Breast epithelium (tissue), 4 donors: ENCODE measurements around the gene POLD4. TPM values are rescaled to one million over a fixed set of nuclear protein-coding genes. Genes with fewer than 3 reads are reported as not detected.
"Not testable (repeated sequence)": the region's sequence is repeated elsewhere in the genome, so short reads cannot be mapped to it uniquely, and the experiment has no call there.

Experiments used
- DNase-seq, 2 donors: peaks; one replicate each; pipeline ENCODE4 v3.0.0-alpha.2; 2019; ENCODE audit warnings: low spot score in 2 of 2
- H3K27ac ChIP-seq, 2 donors: fragments of 200-600 bp; sonication (generic) in 1 of 2; one replicate each; pipeline ENCODE4 v1.5.1; 2016 to 2019; ENCODE audit warnings: mild to moderate bottlenecking in 1 of 2
- H3K27me3 ChIP-seq, 2 donors: fragments of 200-600 bp; sonication (generic) in 1 of 2; one replicate each; pipeline versions ENCODE4 v1.5.1 to v1.6.0; 2017 to 2019; ENCODE audit warnings: control low read depth in 1 of 2, mild to moderate bottlenecking in 1 of 2
- H3K36me3 ChIP-seq: fragments of 200-600 bp; one replicate; pipeline ENCODE4 v1.5.1; 2019
- H3K4me1 ChIP-seq, 2 donors: fragments of 200-600 bp; sonication (generic); one replicate each; pipeline ENCODE4 v1.5.1; 2016 to 2019; ENCODE audit warnings: control low read depth in 1 of 2
- H3K4me3 ChIP-seq, 3 donors: fragments of 200-600 bp; sonication (generic); 1 replicate in 2 of 3; 2 replicates in 1 of 3; pipeline ENCODE4 v1.5.1; 2016 to 2019; ENCODE audit warnings: mild to moderate bottlenecking in 3 of 3, moderate library complexity in 2 of 3
- H3K9me3 ChIP-seq, 2 donors: fragments of 200-600 bp; sonication (generic) in 1 of 2; one replicate each; pipeline ENCODE4 v1.5.1; 2016 to 2019; ENCODE audit warnings: control low read depth in 1 of 2
- CTCF ChIP-seq, 3 donors: fragments of 450-650 bp; IDR thresholded peaks; one replicate each; pipeline ENCODE4 v1.5.1; 2016 to 2017; ENCODE audit warnings: antibody characterized with exemption in 3 of 3, mild to moderate bottlenecking in 3 of 3, moderate library complexity in 3 of 3
- POLR2A ChIP-seq: fragments of 450-650 bp; IDR thresholded peaks from one replicate; pipeline ENCODE4 v1.6.1; 2016; ENCODE audit warnings: antibody characterized with exemption, mild to moderate bottlenecking, moderate library complexity
- POLR2AphosphoS5 ChIP-seq, 3 donors: sonication (generic); formaldehyde crosslinking; IDR thresholded peaks; one replicate each; pipeline ENCODE4 v1.6.1; 2017; ENCODE audit warnings: antibody characterized with exemption in 3 of 3
- intact Hi-C: fragments of 100-400 bp; cut with DNase I; formaldehyde crosslinking; loops from one replicate; pipeline ENCODE4 v1.15.1; 2023; ENCODE audit warnings: low total_unique reads
- total RNA-seq, 3 donors: library from RNA; depleted of rRNA; stranded (reverse); fragments of >200 nt; gene quantifications; one replicate each; pipeline ENCODE4 v1.1.0, GENCODE V29; 2016

POLD4 gene
- total RNA-seq, 3 donors from 2014 or later = 48.7 to 91.5 (median 69.2) TPM

- TF ChIP-seq CTCF (IDR thresholded peaks at IDR 0.05) = no peak
- TF ChIP-seq POLR2A = no peak
- TF ChIP-seq POLR2AphosphoS5 (IDR thresholded peaks at IDR 0.05) = no peak
- Histone ChIP-seq H3K27ac (no peak overlapping the region), H3K4me3 (no peak overlapping the region), H3K9me3 (no peaks in the 10 kb centered on the region), H3K4me1 (peaks cover 0 to 6% of the 10 kb centered on the region in 2 donors), H3K36me3 (no peaks in the 10 kb centered on the region), H3K27me3 (no peaks in the 10 kb centered on the region)
- intact Hi-C loops = no loop called here
- no peak for DNase-seq
Observed at GRCh38 chr11:67323526-67323925, 29.8 kb downstream of the POLD4 start.

GRCh38 chr11:67322049-67322448 lies 31.3 kb downstream of the POLD4 start:
- TF ChIP-seq POLR2AphosphoS5 (IDR thresholded peaks at IDR 0.05) = no peak
- no peak for TF ChIP-seq POLR2A
- no peak for TF ChIP-seq CTCF (IDR thresholded peaks at IDR 0.05)
- H3K36me3 ChIP-seq = no peaks in the 10 kb centered on the region

DNA sequence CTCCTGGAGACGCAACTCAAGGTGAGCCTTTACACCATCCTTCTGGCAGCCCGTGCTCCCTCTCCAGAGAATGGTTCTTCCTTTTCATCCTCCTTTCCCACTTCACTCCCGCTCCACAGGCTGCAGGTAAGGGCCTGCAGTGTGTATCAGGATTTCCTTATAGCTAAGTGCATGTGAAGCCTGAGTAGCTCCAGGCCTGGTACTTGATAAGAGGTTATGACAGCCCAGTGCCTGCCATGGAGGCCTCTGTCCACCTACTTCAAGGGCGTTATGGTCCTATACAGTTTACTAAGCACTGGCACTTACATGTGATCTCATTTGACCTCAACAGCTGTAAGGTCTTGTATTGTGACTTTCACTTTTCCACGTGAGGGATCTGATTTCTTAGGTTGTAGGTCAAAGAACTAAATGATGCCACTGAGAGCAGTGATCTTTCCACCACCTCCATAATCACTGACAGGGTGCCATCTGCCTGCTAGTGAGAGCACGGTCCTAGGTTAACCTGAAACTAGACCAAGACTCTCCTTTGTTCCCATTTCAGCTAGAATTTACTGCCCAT lies 32.0 kb downstream of the POLD4 start:
- no peaks in the 10 kb centered on the region for H3K9me3 ChIP-seq
- H3K4me3 ChIP-seq = no peak overlapping the region
- H3K27ac ChIP-seq = no peak overlapping the region
- no peaks in the 10 kb centered on the region for H3K36me3 ChIP-seq
- no peak for DNase-seq
- H3K4me1 ChIP-seq = peaks cover 0 to 6% of the 10 kb centered on the region in 2 donors
- no peak for TF ChIP-seq POLR2AphosphoS5 (IDR thresholded peaks at IDR 0.05)
- no peak for TF ChIP-seq POLR2A
- no peak for TF ChIP-seq CTCF (IDR thresholded peaks at IDR 0.05)
- H3K27me3 ChIP-seq = no peaks in the 10 kb centered on the region
- intact Hi-C loops = loop anchor here (2.0 kb wide), 1 partner anchor 65 kb away; no protein-coding TSS in a partner anchor

More at GRCh38 chr11:67322049-67322448, 31.3 kb downstream of the POLD4 start:
- DNase-seq = no peak
- intact Hi-C loops = no loop called here
- H3K9me3 ChIP-seq = no peaks in the 10 kb centered on the region
- no peak overlapping the region for H3K4me3 ChIP-seq
- H3K27ac ChIP-seq = no peak overlapping the region
- H3K4me1 ChIP-seq = peaks cover 0 to 6% of the 10 kb centered on the region in 2 donors
- H3K27me3 ChIP-seq = no peaks in the 10 kb centered on the region

GRCh38 chr11:67320691-67321090 lies 32.7 kb downstream of the POLD4 start:
- intact Hi-C loops = loop anchor here (2.0 kb wide), 1 partner anchor 64 kb away; no protein-coding TSS in a partner anchor
- DNase-seq = no peak
- no peak for TF ChIP-seq POLR2A
- no peaks in the 10 kb centered on the region for H3K36me3 ChIP-seq
- no peaks in the 10 kb centered on the region for H3K9me3 ChIP-seq
- peaks cover 0 to 6% of the 10 kb centered on the region in 2 donors for H3K4me1 ChIP-seq
- no peak overlapping the region for H3K27ac ChIP-seq
- no peaks in the 10 kb centered on the region for H3K27me3 ChIP-seq
- no peak overlapping the region for H3K4me3 ChIP-seq

- H3K36me3 ChIP-seq = no peaks in the 10 kb centered on the region
- H3K4me3 ChIP-seq = no peak overlapping the region
- H3K4me1 ChIP-seq = peaks cover 0 to 6% of the 10 kb centered on the region in 2 donors
- intact Hi-C loops = loop anchor here (2.0 kb wide), 1 partner anchor 63 kb away; no protein-coding TSS in a partner anchor
- TF ChIP-seq POLR2AphosphoS5 (IDR thresholded peaks at IDR 0.05) (no peak), CTCF (IDR thresholded peaks at IDR 0.05) (no peak), POLR2A (no peak)
- no peak overlapping the region for H3K27ac ChIP-seq
- no peak for DNase-seq
- H3K9me3 ChIP-seq = no peaks in the 10 kb centered on the region
- no peaks in the 10 kb centered on the region for H3K27me3 ChIP-seq
Observed at GRCh38 chr11:67320011-67320410, 33.3 kb downstream of the POLD4 start.

DNA sequence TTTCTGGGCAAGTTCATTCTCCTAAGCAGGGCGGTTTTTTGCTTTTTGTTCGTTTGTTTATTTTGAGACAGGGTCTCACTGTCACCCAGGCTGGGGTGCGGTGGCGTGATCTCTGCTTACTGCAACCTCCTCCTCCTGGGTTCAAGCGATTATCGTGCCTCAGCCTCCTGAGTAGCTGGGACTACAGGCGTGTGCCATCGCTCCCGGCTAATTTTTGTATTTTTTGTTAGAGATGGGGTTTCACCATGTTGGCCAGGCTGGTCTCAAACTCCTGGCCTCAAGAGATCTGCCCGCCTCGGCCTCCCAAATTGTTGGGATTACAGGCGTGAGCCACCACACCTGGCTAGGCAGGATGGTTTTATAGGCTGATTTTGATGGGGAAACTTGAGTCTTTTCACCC lies 34.5 kb downstream of the POLD4 start:
- intact Hi-C loops = loop anchor here (10.0 kb wide), 1 partner anchor 1154 kb away; no protein-coding TSS in a partner anchor
- DNase-seq, H3K27ac ChIP-seq, H3K4me1 ChIP-seq, H3K27me3 ChIP-seq, H3K9me3 ChIP-seq, H3K36me3 ChIP-seq: not testable (repeated sequence)
- peak overlapping the region in 2 of 3 donors; percentile 74 to 97 for H3K4me3 ChIP-seq
